H9 (cell line): ENCODE data around the gene ANGPTL1. TPM values are rescaled to one million over a fixed set of nuclear protein-coding genes. Genes with fewer than 3 reads are reported as not detected.

Experiments
- DNase-seq: peaks from one replicate; pipeline ENCODE4 v3.0.0-alpha.2; 2017
- H2AFZ ChIP-seq: one replicate; pipeline ENCODE4 v1.6.1; 2013; ENCODE audit warnings: mild to moderate bottlenecking, low read length, control low read depth, moderate library complexity
- H2AK5ac ChIP-seq: 2 replicates; pipeline ENCODE4 v1.6.1; 2013; ENCODE audit warnings: low read length, control low read depth, mixed read lengths; ENCODE audit not compliant: insufficient read length
- H2BK120ac ChIP-seq: one replicate; pipeline ENCODE4 v1.6.1; 2013; ENCODE audit warnings: low read depth, mild to moderate bottlenecking, low read length, control low read depth, inconsistent platforms; ENCODE audit not compliant: poor library complexity, severe bottlenecking
- H2BK12ac ChIP-seq: 2 replicates; pipeline ENCODE4 v1.6.1; 2013; ENCODE audit warnings: low read length, control low read depth, mixed read lengths, low read depth; ENCODE audit not compliant: insufficient read length
- H2BK15ac ChIP-seq: 2 replicates; pipeline ENCODE4 v1.6.1; 2013; ENCODE audit warnings: low read depth, low read length, control low read depth
- H2BK20ac ChIP-seq: one replicate; pipeline ENCODE4 v1.6.1; 2013; ENCODE audit warnings: low read depth, mild to moderate bottlenecking, low read length, control low read depth, inconsistent platforms; ENCODE audit not compliant: poor library complexity, severe bottlenecking
- H2BK5ac ChIP-seq: 2 replicates; pipeline ENCODE4 v1.6.1; 2013; ENCODE audit warnings: low read length, control low read depth, mixed read lengths; ENCODE audit not compliant: insufficient read length
- H3K14ac ChIP-seq: 2 replicates; pipeline ENCODE4 v1.6.1; 2013; ENCODE audit warnings: low read length, control low read depth; ENCODE audit not compliant: insufficient read depth
- H3K18ac ChIP-seq: 2 replicates; pipeline ENCODE4 v1.6.1; 2013; ENCODE audit warnings: low read depth, mild to moderate bottlenecking, mixed read lengths, low read length, control low read depth; ENCODE audit not compliant: insufficient read length
- H3K23ac ChIP-seq: 2 replicates; pipeline ENCODE4 v1.6.1; 2013; ENCODE audit warnings: low read length, control low read depth, mixed read lengths, low read depth; ENCODE audit not compliant: insufficient read length
- H3K23me2 ChIP-seq: 2 replicates; pipeline ENCODE4 v1.6.1; 2013; ENCODE audit warnings: low read depth, mild to moderate bottlenecking, mixed read lengths, low read length, control low read depth; ENCODE audit not compliant: insufficient read length, poor library complexity, severe bottlenecking
- H3K27ac ChIP-seq: 2 replicates; pipeline ENCODE4 v1.5.1; 2013; ENCODE audit warnings: low read length, control low read depth, mixed read lengths, low read depth; ENCODE audit not compliant: insufficient read length
- H3K27me3 ChIP-seq: 2 replicates; pipeline ENCODE4 v1.6.1; 2013; ENCODE audit warnings: low read length, control low read depth, inconsistent platforms; ENCODE audit not compliant: insufficient read depth
- H3K4ac ChIP-seq: 2 replicates; pipeline ENCODE4 v1.6.1; 2013; ENCODE audit warnings: low read depth, mild to moderate bottlenecking, control low read depth, inconsistent platforms, low read length, moderate library complexity
- H3K4me1 ChIP-seq: 2 replicates; pipeline ENCODE4 v1.6.1; 2013; ENCODE audit warnings: low read length, control low read depth, inconsistent platforms; ENCODE audit not compliant: insufficient read depth
- H3K4me2 ChIP-seq: 2 replicates; pipeline ENCODE4 v1.6.1; 2013; ENCODE audit warnings: low read length, control low read depth, mixed read lengths; ENCODE audit not compliant: insufficient read length, insufficient read depth
- H3K56ac ChIP-seq: 2 replicates; pipeline ENCODE4 v1.6.1; 2013; ENCODE audit warnings: low read depth, mild to moderate bottlenecking, mixed read lengths, low read length, control low read depth; ENCODE audit not compliant: insufficient read length
- H3K79me1 ChIP-seq: 2 replicates; pipeline ENCODE4 v1.6.1; 2013; ENCODE audit warnings: low read depth, mild to moderate bottlenecking, moderate library complexity, low read length, control low read depth, inconsistent platforms; ENCODE audit not compliant: insufficient read depth, poor library complexity, severe bottlenecking
- H3K79me2 ChIP-seq: 2 replicates; pipeline ENCODE4 v1.6.1; 2013; ENCODE audit warnings: low read length, control low read depth, inconsistent platforms; ENCODE audit not compliant: insufficient read depth
- H3K9ac ChIP-seq: 2 replicates; pipeline ENCODE4 v1.6.1; 2013; ENCODE audit warnings: low read length, control low read depth, mixed read lengths; ENCODE audit not compliant: insufficient read length; ENCODE audit errors: extremely low read depth
- H3K9me3 ChIP-seq: one replicate; pipeline ENCODE4 v1.6.1; 2013; ENCODE audit warnings: low read depth, low read length, inconsistent platforms; ENCODE audit not compliant: control insufficient read depth
- H3T11ph ChIP-seq: one replicate; pipeline ENCODE4 v1.6.1; 2013; ENCODE audit warnings: mild to moderate bottlenecking, low read length, control low read depth, inconsistent platforms
- H4K20me1 ChIP-seq: one replicate; pipeline ENCODE4 v1.6.1; 2013; ENCODE audit not compliant: control insufficient read depth, insufficient read length, insufficient read depth
- H4K5ac ChIP-seq: 2 replicates; pipeline ENCODE4 v1.6.1; 2013; ENCODE audit warnings: low read depth, mild to moderate bottlenecking, mixed read lengths, low read length, control low read depth; ENCODE audit not compliant: insufficient read length
- H4K8ac ChIP-seq: replicated peaks from 2 replicates; pipeline ENCODE4 v1.6.1; 2013; ENCODE audit warnings: low read length, control low read depth, mixed read lengths, low read depth; ENCODE audit not compliant: insufficient read length
- H4K91ac ChIP-seq: 2 replicates; pipeline ENCODE4 v1.6.1; 2013; ENCODE audit warnings: low read depth, mild to moderate bottlenecking, moderate library complexity, mixed read lengths, low read length, control low read depth; ENCODE audit not compliant: insufficient read length
- H3K27ac Mint-ChIP-seq, 3 experiments: 2 replicates in 2 of 3; 3 replicates in 1 of 3; pipeline ENCODE4 v1.8.0; 2020 to 2021; ENCODE audit warnings: mixed read lengths in 3 of 3, mild to moderate bottlenecking in 1 of 3, moderate library complexity in 1 of 3
- H3K27me3 Mint-ChIP-seq: 2 replicates; pipeline ENCODE4 v1.8.0; 2021; ENCODE audit warnings: low read depth, mild to moderate bottlenecking, moderate library complexity, mixed read lengths
- H3K36me3 Mint-ChIP-seq, 3 experiments: 2 replicates in 2 of 3; 3 replicates in 1 of 3; pipeline ENCODE4 v1.8.0; 2020 to 2021; ENCODE audit warnings: low read depth in 3 of 3, mixed read lengths in 3 of 3; ENCODE audit not compliant: insufficient read depth in 1 of 3
- H3K4me1 Mint-ChIP-seq, 2 experiments: 2 replicates each; pipeline ENCODE4 v1.8.0; 2020; ENCODE audit warnings: mixed read lengths in 2 of 2
- H3K4me3 Mint-ChIP-seq, 2 experiments: 2 replicates in 1 of 2; 3 replicates in 1 of 2; pipeline ENCODE4 v1.8.0; 2020 to 2021; ENCODE audit warnings: mild to moderate bottlenecking in 2 of 2, mixed read lengths in 2 of 2, moderate library complexity in 1 of 2
- H3K9me3 Mint-ChIP-seq, 2 experiments: 2 replicates in 1 of 2; 3 replicates in 1 of 2; pipeline ENCODE4 v1.8.0; 2020; ENCODE audit warnings: mild to moderate bottlenecking in 2 of 2, mixed read lengths in 2 of 2, moderate library complexity in 1 of 2
- CTCF ChIP-seq: fragments of 200-600 bp; sonication (generic); conservative IDR thresholded peaks from 3 replicates; pipeline ENCODE4 v1.8.0; 2021; ENCODE audit warnings: antibody characterized with exemption, mild to moderate bottlenecking
- WGBS: extraction: QIAGEN DNeasy Blood & Tissue Kit; methylation state at CpG from one replicate; pipeline ENCODE4 v1.1.7; 2013; ENCODE audit warnings: missing lambda C conversion rate, low lambda C conversion rate, mixed read lengths; ENCODE audit not compliant: insufficient read length; ENCODE audit errors: extremely low coverage; 5-methylcytosine and 5-hydroxymethylcytosine counted together
- total RNA-seq: library from RNA; stranded (reverse); gene quantifications from 2 replicates; pipeline ENCODE4 v1.2.1, GENCODE V29; 2021

Gene ANGPTL1
- total RNA-seq, 1 experiment from 2014 or later, result not detected

GRCh38 chr1:178869119-178869697, 1.7 kb downstream of the ANGPTL1 start:
- WGBS, result no CpG with 5 or more reads among the region's 3 CpGs
- no peak overlapping the region for H4K5ac ChIP-seq
- no peak overlapping the region for H2BK5ac ChIP-seq
- no peaks in the 10 kb centered on the region for H4K20me1 ChIP-seq
- no peak overlapping the region for H3K56ac ChIP-seq
- H2BK20ac ChIP-seq, result peak overlapping the region; percentile 45
- H2AK5ac ChIP-seq, result no peak overlapping the region
- no peak overlapping the region for H3K4ac ChIP-seq
- peaks cover 21 to 26% of the 10 kb centered on the region in 2 experiments for H3K4me1 Mint-ChIP-seq
- H3K4me2 ChIP-seq, result no peak overlapping the region
- no peak for DNase-seq
- H3K9me3 ChIP-seq, result no peaks in the 10 kb centered on the region
- H3K27ac ChIP-seq, result no peak overlapping the region
- no peak overlapping the region; a peak in 1 of 5 replicates for H3K4me3 Mint-ChIP-seq
- H4K91ac ChIP-seq, result no peak overlapping the region
- no peaks in the 10 kb centered on the region for H3K79me1 ChIP-seq
- no peak overlapping the region for H2BK15ac ChIP-seq
- H3K18ac ChIP-seq, result no peak overlapping the region
- no peaks in the 10 kb centered on the region for H3K27me3 ChIP-seq
- no peak overlapping the region for H2BK12ac ChIP-seq
- no peak for TF ChIP-seq CTCF
- H3K36me3 Mint-ChIP-seq, result no peaks in the 10 kb centered on the region; a peak in 1 of 7 replicates
- no peak overlapping the region for H3K14ac ChIP-seq
- no peaks in the 10 kb centered on the region for H3K27me3 Mint-ChIP-seq
- H2AFZ ChIP-seq, result no peak overlapping the region
- H4K8ac ChIP-seq, result no peak overlapping the region
- no peaks in the 10 kb centered on the region for H3K23me2 ChIP-seq
- H3K23ac ChIP-seq, result no peak overlapping the region
- H2BK120ac ChIP-seq, result no peak overlapping the region
- H3K9me3 Mint-ChIP-seq, result no peaks in the 10 kb centered on the region
- H3T11ph ChIP-seq, result no peak overlapping the region
- H3K79me2 ChIP-seq, result no peaks in the 10 kb centered on the region
- no peaks in the 10 kb centered on the region for H3K4me1 ChIP-seq
- H3K9ac ChIP-seq, result no peak overlapping the region
- H3K27ac Mint-ChIP-seq, result peak overlapping the region in 2 of 3 experiments; percentile 54 to 82; a peak in 5 of 7 replicates
